Glomerular visceral epithelial cell (primary cell): ENCODE measurements around the gene APBB3.
A peak's percentile ranks its signal among the peaks of the same experiment; 100 is the strongest.

ENCODE experiments used
- DNase-seq: peaks from one replicate; pipeline ENCODE4 v3.0.0-alpha.2; 2016; ENCODE audit errors: extremely low spot score

APBB3 gene

GRCh38 chr5:140576776-140577201 lies 12.4 kb upstream of the APBB3 start:
- DNase-seq = no peak

GRCh38 chr5:140575309-140575708 lies 10.9 kb upstream of the APBB3 start:
- DNase-seq = peak; percentile 36

DNA sequence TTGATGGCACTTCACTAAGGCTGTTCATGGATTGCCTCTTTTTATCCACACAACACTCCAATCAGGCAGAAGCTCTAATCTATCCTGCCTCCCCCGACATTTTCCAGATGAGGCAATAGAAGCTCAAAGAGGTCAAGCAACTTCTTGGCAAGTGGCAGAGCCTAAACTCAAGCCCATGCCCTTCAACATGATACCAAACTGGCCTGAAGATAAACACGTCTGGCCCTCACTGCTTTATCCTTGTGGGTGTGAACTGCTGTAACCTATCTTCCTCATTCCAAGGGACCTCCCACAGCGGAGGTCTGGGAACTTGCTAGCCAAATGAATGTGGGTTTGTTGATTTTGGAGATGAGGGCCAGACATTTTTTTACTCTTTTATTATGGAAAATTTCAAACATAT lies 9.8 kb upstream of the APBB3 start:
- no peak for DNase-seq

DNA sequence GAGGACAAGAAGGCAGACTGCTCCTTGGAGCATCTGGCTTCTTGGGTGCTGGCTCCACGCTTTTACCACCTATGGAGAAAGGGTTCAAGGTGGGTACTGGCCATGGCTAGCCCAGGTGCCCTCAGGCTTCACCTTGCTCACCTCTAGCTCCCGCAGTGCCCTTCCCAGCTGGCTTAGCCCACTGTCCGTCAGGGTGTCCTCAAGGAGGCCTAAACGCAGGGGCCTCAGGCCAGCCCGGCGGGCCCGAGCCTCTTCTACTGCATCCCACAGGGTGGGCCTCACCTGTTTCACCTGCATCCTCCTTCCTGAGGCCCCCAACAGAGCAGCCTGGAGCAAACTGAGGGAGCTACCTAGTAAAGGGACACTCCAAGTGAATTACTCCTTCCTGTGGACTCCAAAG lies 9.3 kb upstream of the APBB3 start:
- no peak for DNase-seq

GRCh38 chr5:140571105-140571504 lies 6.7 kb upstream of the APBB3 start:
- no peak for DNase-seq

- no peak for DNase-seq
These were observed 6.1 kb upstream of the APBB3 start for GRCh38 chr5:140570488-140570887.

GRCh38 chr5:140570058-140570457 lies 5.7 kb upstream of the APBB3 start:
- DNase-seq = no peak

DNA sequence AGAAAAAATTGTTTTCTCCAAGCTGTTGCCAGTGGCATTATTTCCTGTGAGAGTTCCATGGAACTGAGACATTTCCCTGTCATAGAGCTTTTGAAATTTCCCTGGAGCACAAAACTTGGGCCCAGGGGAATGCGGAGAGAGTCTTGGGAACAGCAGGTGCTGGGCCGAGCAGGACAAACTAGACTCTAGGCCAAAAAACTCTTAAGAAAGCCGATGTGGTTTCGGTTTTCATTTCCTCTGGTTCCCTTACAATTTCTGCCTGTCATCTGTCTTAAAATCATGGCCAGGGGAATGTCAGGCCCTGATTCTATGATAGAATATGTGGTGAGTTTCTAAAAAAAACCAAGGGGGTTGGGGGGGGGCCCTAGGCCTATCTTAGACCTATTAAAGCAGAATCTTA lies 4.8 kb upstream of the APBB3 start:
- no peak for DNase-seq

DNA sequence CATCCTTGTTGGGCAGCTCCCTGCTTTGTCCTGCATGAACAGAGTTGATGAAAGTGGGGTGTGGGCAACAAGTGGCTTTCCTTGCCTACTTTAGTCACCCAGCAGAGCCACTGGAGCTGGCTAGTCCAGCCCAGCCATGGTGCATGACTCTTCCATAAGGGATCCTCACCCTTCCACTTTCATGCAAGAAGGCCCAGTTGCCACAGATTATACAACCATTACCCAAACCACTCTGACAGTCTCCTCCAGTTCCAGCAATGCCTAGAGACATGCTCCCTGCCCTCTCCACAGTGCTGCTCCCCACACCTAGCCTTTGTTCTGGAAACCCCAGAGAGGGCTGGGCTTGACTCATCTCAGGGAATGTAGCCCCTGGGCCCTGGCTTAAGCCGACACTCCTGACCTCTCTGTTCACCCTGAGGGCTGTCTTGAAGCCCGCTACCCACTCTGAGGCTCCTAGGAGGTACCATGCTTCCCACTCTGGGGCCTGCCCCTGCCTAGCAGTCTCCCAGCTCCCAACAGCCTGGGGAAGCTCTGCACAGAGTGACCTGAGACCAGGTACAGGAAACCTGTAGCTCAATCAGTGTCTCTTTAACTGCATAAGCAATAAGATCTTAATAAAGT lies 4.2 kb upstream of the APBB3 start:
- DNase-seq = no peak

DNA sequence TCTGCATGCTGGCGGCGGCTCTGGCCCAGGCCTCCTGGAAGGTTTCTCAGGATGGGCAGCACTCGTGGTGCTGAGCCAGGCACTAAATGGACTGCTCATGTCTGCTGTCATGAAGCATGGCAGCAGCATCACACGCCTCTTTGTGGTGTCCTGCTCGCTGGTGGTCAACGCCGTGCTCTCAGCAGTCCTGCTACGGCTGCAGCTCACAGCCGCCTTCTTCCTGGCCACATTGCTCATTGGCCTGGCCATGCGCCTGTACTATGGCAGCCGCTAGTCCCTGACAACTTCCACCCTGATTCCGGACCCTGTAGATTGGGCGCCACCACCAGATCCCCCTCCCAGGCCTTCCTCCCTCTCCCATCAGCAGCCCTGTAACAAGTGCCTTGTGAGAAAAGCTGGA lies 3.5 kb upstream of the APBB3 start:
- no peak for DNase-seq

DNA sequence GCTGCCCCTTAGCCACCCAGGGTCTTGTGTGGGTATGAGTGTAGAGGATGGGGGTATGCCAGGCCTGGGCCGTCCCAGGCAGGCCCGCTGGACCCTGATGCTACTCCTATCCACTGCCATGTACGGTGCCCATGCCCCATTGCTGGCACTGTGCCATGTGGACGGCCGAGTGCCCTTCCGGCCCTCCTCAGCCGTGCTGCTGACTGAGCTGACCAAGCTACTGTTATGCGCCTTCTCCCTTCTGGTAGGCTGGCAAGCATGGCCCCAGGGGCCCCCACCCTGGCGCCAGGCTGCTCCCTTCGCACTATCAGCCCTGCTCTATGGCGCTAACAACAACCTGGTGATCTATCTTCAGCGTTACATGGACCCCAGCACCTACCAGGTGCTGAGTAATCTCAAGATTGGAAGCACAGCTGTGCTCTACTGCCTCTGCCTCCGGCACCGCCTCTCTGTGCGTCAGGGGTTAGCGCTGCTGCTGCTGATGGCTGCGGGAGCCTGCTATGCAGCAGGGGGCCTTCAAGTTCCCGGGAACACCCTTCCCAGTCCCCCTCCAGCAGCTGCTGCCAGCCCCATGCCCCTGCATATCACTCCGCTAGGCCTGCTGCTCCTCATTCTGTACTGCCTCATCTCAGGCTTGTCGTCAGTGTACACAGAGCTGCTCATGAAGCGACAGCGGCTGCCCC lies 2.9 kb upstream of the APBB3 start:
- no peak for DNase-seq

DNA sequence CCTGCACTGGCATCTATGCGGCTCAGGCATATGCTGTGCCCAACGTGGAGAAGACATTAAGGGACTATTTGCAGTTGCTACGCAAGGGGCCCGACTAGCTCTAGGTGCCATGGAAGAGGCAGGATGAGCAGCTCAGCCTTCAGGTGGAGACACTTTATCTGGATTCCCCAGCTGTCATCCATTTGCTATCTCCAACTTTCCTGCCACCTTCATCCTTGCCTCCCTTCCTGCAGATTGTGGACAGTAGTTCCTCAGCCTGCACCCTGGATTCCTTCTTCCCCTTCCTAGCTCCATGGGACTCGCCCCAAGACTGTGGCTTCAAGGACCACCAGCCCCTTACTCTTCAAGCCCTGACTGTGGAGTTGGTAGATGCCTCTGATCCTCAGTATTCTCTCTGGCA lies 2.3 kb upstream of the APBB3 start:
- no peak for DNase-seq

GRCh38 chr5:140565780-140566095 lies 1.3 kb upstream of the APBB3 start:
- no peak for DNase-seq

- no peak for DNase-seq
These were observed 804 bp upstream of the APBB3 start for GRCh38 chr5:140565024-140565779.

DNA sequence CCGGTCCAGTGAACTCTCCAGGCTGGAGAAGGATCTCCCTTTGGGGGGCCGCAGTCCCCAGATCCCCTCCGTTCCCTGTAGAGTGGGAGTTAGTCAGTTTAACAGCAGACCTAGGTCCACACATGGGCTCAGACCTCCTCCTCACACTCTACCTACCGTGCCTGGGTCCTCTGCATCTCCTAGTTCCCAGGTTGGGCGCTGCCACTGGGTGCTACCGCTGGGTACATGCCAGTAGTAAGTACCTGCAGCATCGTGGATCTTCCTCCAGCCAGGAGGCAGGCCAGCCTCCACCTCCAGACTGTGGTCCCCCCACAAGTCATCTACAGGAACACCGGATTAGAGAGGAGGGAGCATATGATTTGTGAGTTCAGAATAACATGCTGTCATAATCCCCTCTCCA lies 802 bp downstream of the APBB3 start:
- DNase-seq = no peak

GRCh38 chr5:140561753-140562523 lies 2.5 kb downstream of the APBB3 start:
- DNase-seq = no peak

DNA sequence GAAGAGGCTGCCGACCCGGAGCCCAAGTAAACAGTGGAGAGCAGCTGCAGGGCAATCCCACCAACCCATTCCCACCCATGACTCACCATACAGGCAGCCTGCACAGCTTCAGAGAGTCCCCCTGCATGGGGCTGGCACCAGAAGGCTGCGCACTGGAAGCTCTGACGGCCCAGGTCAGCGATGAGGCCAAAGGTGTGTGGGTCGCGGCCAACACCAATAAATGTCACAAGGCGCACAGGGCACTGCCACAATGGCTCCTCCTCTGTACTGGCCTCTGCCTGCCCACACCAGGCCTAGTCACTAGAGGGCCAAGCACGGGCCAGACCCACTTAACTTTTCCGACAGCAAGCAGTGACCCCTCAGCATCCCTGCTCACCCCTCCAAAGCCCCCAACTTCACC lies 4.2 kb downstream of the APBB3 start:
- no peak for DNase-seq

DNA sequence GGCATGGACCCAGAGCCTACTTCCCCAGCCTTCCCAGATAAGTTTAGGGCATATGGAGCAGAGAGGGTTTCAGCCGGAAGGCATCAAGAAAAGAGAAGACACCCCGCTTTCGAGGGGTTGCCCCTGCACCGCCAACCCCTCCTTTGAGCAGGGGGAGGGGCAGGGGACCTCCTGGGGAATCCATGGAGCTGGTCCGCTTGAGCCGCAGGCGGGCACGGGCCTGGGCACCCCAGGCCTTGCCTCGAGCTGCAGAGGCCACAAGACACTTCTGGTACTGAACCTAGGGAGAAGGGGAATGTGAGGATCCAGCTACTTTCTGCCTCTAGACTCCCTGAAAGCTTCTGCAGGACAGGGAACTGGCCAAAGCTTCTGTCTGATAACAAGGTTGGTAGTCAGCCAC lies 5.9 kb downstream of the APBB3 start:
- DNase-seq = no peak

- DNase-seq = no peak
These were observed 6.4 kb downstream of the APBB3 start for GRCh38 chr5:140557965-140558364.

- DNase-seq = peak; percentile 92
These were observed 7.1 kb downstream of the APBB3 start, which contains the start of gene SRA1 for GRCh38 chr5:140557136-140557805. SRA1 (minus strand) TSS chr5:140557473; CDS start chr5:140557452, 21 bp downstream.

DNA sequence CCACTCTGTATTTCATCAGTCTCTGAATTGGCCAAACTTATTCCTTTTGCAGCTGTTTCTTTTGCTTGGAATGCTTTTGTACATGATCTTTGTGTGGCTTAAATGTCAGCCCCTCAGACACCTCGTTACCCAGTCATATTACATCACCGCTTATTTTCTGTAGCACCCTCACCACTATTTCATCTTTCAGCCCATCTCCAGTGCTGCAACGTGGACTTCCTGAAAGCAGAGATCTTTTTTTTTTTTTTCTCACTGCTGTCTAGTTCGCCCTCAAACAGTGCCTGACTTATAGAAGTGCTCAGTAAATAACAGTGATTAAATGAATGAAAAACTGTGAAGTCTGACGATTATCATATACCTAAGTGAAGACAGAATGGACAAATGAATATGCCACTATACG lies 8.0 kb downstream of the APBB3 start:
- no peak for DNase-seq
